ENCODE results near the gene ZCCHC24. TPM values are rescaled to one million over a fixed set of nuclear protein-coding genes. Genes with fewer than 3 reads are reported as not detected.
A peak's percentile ranks its signal among the peaks of the same experiment; 100 is the strongest.

The ZCCHC24 gene
- total and polyA plus RNA-seq, 2 experiments from 2014 or later = 58.0 to 65.4 TPM

DNA sequence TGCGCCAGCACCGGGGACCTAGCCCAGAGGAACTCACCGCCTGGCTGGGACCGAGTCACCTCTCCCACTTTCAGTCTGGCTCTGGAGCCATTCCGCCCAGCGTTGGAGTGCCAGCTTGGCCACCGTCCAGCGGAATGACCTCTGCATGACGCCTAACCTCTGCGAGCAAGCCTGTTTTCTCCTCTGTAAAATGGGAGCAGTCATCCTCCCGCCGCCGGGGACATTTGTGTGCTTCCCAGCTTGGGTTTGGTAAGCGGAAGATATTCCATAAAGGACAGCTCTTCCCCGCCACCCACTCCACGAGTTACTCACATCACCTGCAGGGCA, 1.3 kb upstream of the ZCCHC24 start:
- Histone ChIP-seq H3K36me3 (no peaks in the 10 kb centered on the region), H3K9me3 (ENCODE audit: low read depth) (no peaks in the 10 kb centered on the region), H3K27me3 (no peaks in the 10 kb centered on the region), H3K4me1 (ENCODE audit: low read depth) (peaks cover 25% of the 10 kb centered on the region), H3K27ac (peak overlapping the region; percentile 90), H3K4me3 (peak overlapping the region; percentile 36)
- DNase-seq (ENCODE audit: low read depth in 1 of 2, low spot score in 1 of 2) = peak in 1 of 2 donors; percentile 53
- TF ChIP-seq, protein P1, sequence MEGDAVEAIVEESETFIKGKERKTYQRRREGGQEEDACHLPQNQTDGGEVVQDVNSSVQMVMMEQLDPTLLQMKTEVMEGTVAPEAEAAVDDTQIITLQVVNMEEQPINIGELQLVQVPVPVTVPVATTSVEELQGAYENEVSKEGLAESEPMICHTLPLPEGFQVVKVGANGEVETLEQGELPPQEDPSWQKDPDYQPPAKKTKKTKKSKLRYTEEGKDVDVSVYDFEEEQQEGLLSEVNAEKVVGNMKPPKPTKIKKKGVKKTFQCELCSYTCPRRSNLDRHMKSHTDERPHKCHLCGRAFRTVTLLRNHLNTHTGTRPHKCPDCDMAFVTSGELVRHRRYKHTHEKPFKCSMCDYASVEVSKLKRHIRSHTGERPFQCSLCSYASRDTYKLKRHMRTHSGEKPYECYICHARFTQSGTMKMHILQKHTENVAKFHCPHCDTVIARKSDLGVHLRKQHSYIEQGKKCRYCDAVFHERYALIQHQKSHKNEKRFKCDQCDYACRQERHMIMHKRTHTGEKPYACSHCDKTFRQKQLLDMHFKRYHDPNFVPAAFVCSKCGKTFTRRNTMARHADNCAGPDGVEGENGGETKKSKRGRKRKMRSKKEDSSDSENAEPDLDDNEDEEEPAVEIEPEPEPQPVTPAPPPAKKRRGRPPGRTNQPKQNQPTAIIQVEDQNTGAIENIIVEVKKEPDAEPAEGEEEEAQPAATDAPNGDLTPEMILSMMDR (IDR thresholded peaks at IDR 0.05; ENCODE audit: low read depth, low read length) = no peak

DNA sequence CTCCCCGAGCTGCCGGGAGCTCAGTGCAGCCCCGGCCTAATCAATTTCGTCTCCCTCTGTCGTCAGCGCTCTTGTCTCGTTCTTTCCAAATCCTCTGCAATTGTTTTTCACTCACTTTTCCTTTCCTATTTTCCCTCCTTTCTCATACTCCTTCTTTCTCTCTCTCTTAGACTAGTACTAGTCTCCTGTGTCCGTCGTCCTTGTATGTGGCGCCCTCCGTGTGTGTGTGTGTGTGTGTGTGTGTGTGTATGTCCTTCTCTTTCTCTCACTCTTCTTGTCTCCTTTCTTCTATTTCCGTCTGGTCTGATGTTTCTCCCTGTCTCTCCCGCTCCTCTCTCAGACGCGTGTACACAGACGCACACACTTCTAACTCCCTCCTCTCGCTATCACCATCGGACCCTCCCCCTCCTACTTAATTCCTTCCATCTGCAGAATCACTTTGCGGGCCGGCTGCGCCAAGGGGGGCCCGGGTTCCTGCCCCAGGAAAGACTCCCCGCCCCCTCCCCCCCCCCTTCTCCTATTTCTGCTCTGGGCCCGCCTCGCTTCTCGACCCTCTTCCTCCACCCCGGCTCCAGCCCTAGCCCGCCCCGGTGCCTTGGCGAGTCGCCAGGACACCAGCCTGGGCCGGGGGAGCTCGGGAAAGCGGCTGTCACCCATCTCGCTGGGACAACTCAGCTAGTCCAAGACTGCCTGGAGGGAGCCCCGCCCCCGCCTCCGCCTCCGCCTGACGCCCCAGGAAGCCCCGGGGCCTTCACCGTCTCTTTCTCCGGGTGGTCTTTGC, 743 bp upstream of the ZCCHC24 start:
- Histone ChIP-seq H3K27me3 (no peaks in the 10 kb centered on the region), H3K4me3 (peak overlapping the region; percentile 36), H3K27ac (peak overlapping the region; percentile 90), H3K9me3 (ENCODE audit: low read depth) (no peaks in the 10 kb centered on the region), H3K36me3 (no peaks in the 10 kb centered on the region), H3K4me1 (ENCODE audit: low read depth) (peaks cover 25% of the 10 kb centered on the region)
- TF ChIP-seq, protein P1 (IDR thresholded peaks at IDR 0.05; ENCODE audit: low read depth, low read length) = no peak
- peak; percentile 79 to 94 for DNase-seq (ENCODE audit: low read depth in 1 of 2, low spot score in 1 of 2)

DNA sequence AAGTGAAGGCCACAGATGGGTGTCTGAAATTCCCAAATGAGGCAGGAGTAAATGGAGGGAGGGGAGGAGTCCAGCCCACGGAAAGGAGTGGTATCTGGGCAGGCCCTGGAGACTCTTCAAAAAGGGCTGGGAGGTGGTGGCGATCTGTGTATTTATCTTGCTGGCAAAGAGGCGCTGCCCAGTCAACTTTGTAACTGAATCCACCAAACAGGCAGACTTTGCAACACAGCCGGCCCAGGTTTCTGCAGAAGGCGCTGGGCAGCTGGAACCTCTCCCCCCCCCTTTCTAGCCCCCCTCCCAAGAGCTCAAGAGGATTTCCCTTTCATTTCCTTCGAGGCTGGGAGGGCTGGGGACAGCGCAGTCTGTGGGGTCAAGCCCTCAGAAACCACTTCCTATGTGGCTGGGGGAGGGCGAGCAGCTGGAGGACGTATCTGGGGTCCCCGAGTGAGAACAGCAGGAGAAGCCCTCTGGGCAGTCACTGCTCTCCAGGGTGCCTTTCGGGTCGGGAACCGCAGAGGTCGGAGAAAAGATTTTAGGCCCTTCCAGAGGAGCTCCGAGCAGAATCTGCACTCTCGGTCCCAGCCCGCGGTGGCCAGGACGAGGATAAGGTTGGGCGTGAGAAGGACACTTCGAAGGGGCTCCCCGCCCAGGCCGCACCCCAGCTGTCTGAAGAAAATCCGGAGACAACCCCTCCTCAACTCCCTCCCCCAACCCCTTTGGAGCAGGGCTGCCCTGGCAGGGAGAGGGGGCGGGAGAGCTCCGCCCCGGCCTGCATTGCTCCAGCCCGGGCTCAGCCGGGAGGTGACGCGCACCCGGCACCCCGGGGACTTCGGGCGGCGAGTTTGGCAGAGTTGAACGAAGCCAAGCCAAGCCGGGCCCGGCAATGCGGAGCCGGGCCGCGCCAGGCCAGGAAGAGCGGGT, 965 bp downstream of the ZCCHC24 start:
- Histone ChIP-seq H3K36me3 (no peaks in the 10 kb centered on the region), H3K9me3 (ENCODE audit: low read depth) (no peaks in the 10 kb centered on the region), H3K27me3 (no peaks in the 10 kb centered on the region), H3K4me3 (peak overlapping the region; percentile 99), H3K4me1 (ENCODE audit: low read depth) (peaks cover 31% of the 10 kb centered on the region), H3K27ac (peak overlapping the region; percentile 87)
- TF ChIP-seq, protein P1 (IDR thresholded peaks at IDR 0.05; ENCODE audit: low read depth, low read length) = no peak
- DNase-seq (ENCODE audit: low read depth in 1 of 2, low spot score in 1 of 2) = peak; percentile 68 to 75

DNA sequence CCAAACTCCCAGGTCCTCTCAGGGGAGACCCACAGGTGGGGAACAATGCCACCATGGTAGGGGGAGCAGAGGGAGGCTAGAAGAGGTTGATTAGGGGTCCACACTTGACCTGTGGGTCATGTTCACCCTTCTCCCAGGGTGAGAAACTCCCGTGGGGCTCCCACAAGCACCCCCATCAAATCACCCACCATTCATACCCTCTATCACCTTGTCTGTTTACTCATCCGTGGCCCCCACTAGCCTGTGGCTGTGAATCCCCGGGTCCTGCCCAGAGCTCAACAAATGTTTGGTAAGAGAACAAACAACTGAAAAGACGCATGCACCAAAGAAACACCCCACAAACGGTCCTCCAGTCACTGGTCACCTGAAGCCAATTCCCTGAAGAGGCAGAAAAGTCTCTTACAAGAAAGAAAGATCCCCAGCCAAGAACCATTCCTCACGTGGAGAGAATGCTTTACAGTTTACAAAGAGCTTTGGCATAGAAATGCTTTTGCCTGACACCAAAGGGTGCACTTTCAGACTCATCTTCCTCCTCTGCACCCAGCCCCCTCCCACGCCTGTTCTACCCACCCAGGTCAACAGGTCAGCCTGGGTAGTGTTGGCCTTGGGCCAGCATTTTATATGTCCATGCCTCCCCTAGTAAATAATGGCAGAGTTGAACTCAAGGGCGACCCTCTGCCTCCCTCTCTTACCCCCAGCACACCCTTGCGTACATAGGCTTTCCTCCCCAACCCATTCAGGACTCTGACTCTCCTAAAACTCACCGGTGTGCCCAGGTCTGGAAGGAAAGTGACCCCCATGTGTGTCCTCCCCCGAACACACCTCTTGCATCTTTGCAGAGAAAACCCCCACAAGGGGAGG, 1.9 kb downstream of the ZCCHC24 start:
- peak overlapping the region; percentile 99 for H3K4me3 ChIP-seq
- peaks cover 30% of the 10 kb centered on the region for H3K4me1 ChIP-seq (ENCODE audit: low read depth)
- H3K27me3 ChIP-seq = no peaks in the 10 kb centered on the region
- H3K36me3 ChIP-seq = no peaks in the 10 kb centered on the region
- H3K27ac ChIP-seq = peak overlapping the region; percentile 87
- TF ChIP-seq, protein P1 (IDR thresholded peaks at IDR 0.05; ENCODE audit: low read depth, low read length) = no peak
- no peaks in the 10 kb centered on the region for H3K9me3 ChIP-seq (ENCODE audit: low read depth)
- peak in 1 of 2 donors; percentile 23 for DNase-seq (ENCODE audit: low read depth in 1 of 2, low spot score in 1 of 2)

Measured in cardiac muscle cell (in vitro differentiated cells and primary cell).